H9 (cell line): ENCODE results near the gene IVNS1ABP. TPM values are rescaled to one million over a fixed set of nuclear protein-coding genes. Genes with fewer than 3 reads are reported as not detected.

Source experiments
- DNase-seq: peaks from one replicate; pipeline ENCODE4 v3.0.0-alpha.2; 2017
- H2AFZ ChIP-seq: one replicate; pipeline ENCODE4 v1.6.1; 2013; ENCODE audit warnings: mild to moderate bottlenecking, low read length, control low read depth, moderate library complexity
- H2AK5ac ChIP-seq: 2 replicates; pipeline ENCODE4 v1.6.1; 2013; ENCODE audit warnings: low read length, control low read depth, mixed read lengths; ENCODE audit not compliant: insufficient read length
- H2BK120ac ChIP-seq: one replicate; pipeline ENCODE4 v1.6.1; 2013; ENCODE audit warnings: low read depth, mild to moderate bottlenecking, low read length, control low read depth, inconsistent platforms; ENCODE audit not compliant: poor library complexity, severe bottlenecking
- H2BK12ac ChIP-seq: 2 replicates; pipeline ENCODE4 v1.6.1; 2013; ENCODE audit warnings: low read length, control low read depth, mixed read lengths, low read depth; ENCODE audit not compliant: insufficient read length
- H2BK15ac ChIP-seq: 2 replicates; pipeline ENCODE4 v1.6.1; 2013; ENCODE audit warnings: low read depth, low read length, control low read depth
- H2BK20ac ChIP-seq: one replicate; pipeline ENCODE4 v1.6.1; 2013; ENCODE audit warnings: low read depth, mild to moderate bottlenecking, low read length, control low read depth, inconsistent platforms; ENCODE audit not compliant: poor library complexity, severe bottlenecking
- H2BK5ac ChIP-seq: 2 replicates; pipeline ENCODE4 v1.6.1; 2013; ENCODE audit warnings: low read length, control low read depth, mixed read lengths; ENCODE audit not compliant: insufficient read length
- H3K14ac ChIP-seq: 2 replicates; pipeline ENCODE4 v1.6.1; 2013; ENCODE audit warnings: low read length, control low read depth; ENCODE audit not compliant: insufficient read depth
- H3K18ac ChIP-seq: 2 replicates; pipeline ENCODE4 v1.6.1; 2013; ENCODE audit warnings: low read depth, mild to moderate bottlenecking, mixed read lengths, low read length, control low read depth; ENCODE audit not compliant: insufficient read length
- H3K23ac ChIP-seq: 2 replicates; pipeline ENCODE4 v1.6.1; 2013; ENCODE audit warnings: low read length, control low read depth, mixed read lengths, low read depth; ENCODE audit not compliant: insufficient read length
- H3K23me2 ChIP-seq: 2 replicates; pipeline ENCODE4 v1.6.1; 2013; ENCODE audit warnings: low read depth, mild to moderate bottlenecking, mixed read lengths, low read length, control low read depth; ENCODE audit not compliant: insufficient read length, poor library complexity, severe bottlenecking
- H3K27ac ChIP-seq: 2 replicates; pipeline ENCODE4 v1.5.1; 2013; ENCODE audit warnings: low read length, control low read depth, mixed read lengths, low read depth; ENCODE audit not compliant: insufficient read length
- H3K27me3 ChIP-seq: 2 replicates; pipeline ENCODE4 v1.6.1; 2013; ENCODE audit warnings: low read length, control low read depth, inconsistent platforms; ENCODE audit not compliant: insufficient read depth
- H3K4ac ChIP-seq: 2 replicates; pipeline ENCODE4 v1.6.1; 2013; ENCODE audit warnings: low read depth, mild to moderate bottlenecking, control low read depth, inconsistent platforms, low read length, moderate library complexity
- H3K4me1 ChIP-seq: 2 replicates; pipeline ENCODE4 v1.6.1; 2013; ENCODE audit warnings: low read length, control low read depth, inconsistent platforms; ENCODE audit not compliant: insufficient read depth
- H3K4me2 ChIP-seq: 2 replicates; pipeline ENCODE4 v1.6.1; 2013; ENCODE audit warnings: low read length, control low read depth, mixed read lengths; ENCODE audit not compliant: insufficient read length, insufficient read depth
- H3K56ac ChIP-seq: 2 replicates; pipeline ENCODE4 v1.6.1; 2013; ENCODE audit warnings: low read depth, mild to moderate bottlenecking, mixed read lengths, low read length, control low read depth; ENCODE audit not compliant: insufficient read length
- H3K79me1 ChIP-seq: 2 replicates; pipeline ENCODE4 v1.6.1; 2013; ENCODE audit warnings: low read depth, mild to moderate bottlenecking, moderate library complexity, low read length, control low read depth, inconsistent platforms; ENCODE audit not compliant: insufficient read depth, poor library complexity, severe bottlenecking
- H3K79me2 ChIP-seq: 2 replicates; pipeline ENCODE4 v1.6.1; 2013; ENCODE audit warnings: low read length, control low read depth, inconsistent platforms; ENCODE audit not compliant: insufficient read depth
- H3K9ac ChIP-seq: 2 replicates; pipeline ENCODE4 v1.6.1; 2013; ENCODE audit warnings: low read length, control low read depth, mixed read lengths; ENCODE audit not compliant: insufficient read length; ENCODE audit errors: extremely low read depth
- H3K9me3 ChIP-seq: one replicate; pipeline ENCODE4 v1.6.1; 2013; ENCODE audit warnings: low read depth, low read length, inconsistent platforms; ENCODE audit not compliant: control insufficient read depth
- H3T11ph ChIP-seq: one replicate; pipeline ENCODE4 v1.6.1; 2013; ENCODE audit warnings: mild to moderate bottlenecking, low read length, control low read depth, inconsistent platforms
- H4K20me1 ChIP-seq: one replicate; pipeline ENCODE4 v1.6.1; 2013; ENCODE audit not compliant: control insufficient read depth, insufficient read length, insufficient read depth
- H4K5ac ChIP-seq: 2 replicates; pipeline ENCODE4 v1.6.1; 2013; ENCODE audit warnings: low read depth, mild to moderate bottlenecking, mixed read lengths, low read length, control low read depth; ENCODE audit not compliant: insufficient read length
- H4K8ac ChIP-seq: replicated peaks from 2 replicates; pipeline ENCODE4 v1.6.1; 2013; ENCODE audit warnings: low read length, control low read depth, mixed read lengths, low read depth; ENCODE audit not compliant: insufficient read length
- H4K91ac ChIP-seq: 2 replicates; pipeline ENCODE4 v1.6.1; 2013; ENCODE audit warnings: low read depth, mild to moderate bottlenecking, moderate library complexity, mixed read lengths, low read length, control low read depth; ENCODE audit not compliant: insufficient read length
- H3K27ac Mint-ChIP-seq, 3 experiments: 2 replicates in 2 of 3; 3 replicates in 1 of 3; pipeline ENCODE4 v1.8.0; 2020 to 2021; ENCODE audit warnings: mixed read lengths in 3 of 3, mild to moderate bottlenecking in 1 of 3, moderate library complexity in 1 of 3
- H3K27me3 Mint-ChIP-seq: 2 replicates; pipeline ENCODE4 v1.8.0; 2021; ENCODE audit warnings: low read depth, mild to moderate bottlenecking, moderate library complexity, mixed read lengths
- H3K36me3 Mint-ChIP-seq, 3 experiments: 2 replicates in 2 of 3; 3 replicates in 1 of 3; pipeline ENCODE4 v1.8.0; 2020 to 2021; ENCODE audit warnings: low read depth in 3 of 3, mixed read lengths in 3 of 3; ENCODE audit not compliant: insufficient read depth in 1 of 3
- H3K4me1 Mint-ChIP-seq, 2 experiments: 2 replicates each; pipeline ENCODE4 v1.8.0; 2020; ENCODE audit warnings: mixed read lengths in 2 of 2
- H3K4me3 Mint-ChIP-seq, 2 experiments: 2 replicates in 1 of 2; 3 replicates in 1 of 2; pipeline ENCODE4 v1.8.0; 2020 to 2021; ENCODE audit warnings: mild to moderate bottlenecking in 2 of 2, mixed read lengths in 2 of 2, moderate library complexity in 1 of 2
- H3K9me3 Mint-ChIP-seq, 2 experiments: 2 replicates in 1 of 2; 3 replicates in 1 of 2; pipeline ENCODE4 v1.8.0; 2020; ENCODE audit warnings: mild to moderate bottlenecking in 2 of 2, mixed read lengths in 2 of 2, moderate library complexity in 1 of 2
- CTCF ChIP-seq: fragments of 200-600 bp; sonication (generic); conservative IDR thresholded peaks from 3 replicates; pipeline ENCODE4 v1.8.0; 2021; ENCODE audit warnings: antibody characterized with exemption, mild to moderate bottlenecking
- WGBS: extraction: QIAGEN DNeasy Blood & Tissue Kit; methylation state at CpG from one replicate; pipeline ENCODE4 v1.1.7; 2013; ENCODE audit warnings: missing lambda C conversion rate, low lambda C conversion rate, mixed read lengths; ENCODE audit not compliant: insufficient read length; ENCODE audit errors: extremely low coverage; 5-methylcytosine and 5-hydroxymethylcytosine counted together
- total RNA-seq: library from RNA; stranded (reverse); gene quantifications from 2 replicates; pipeline ENCODE4 v1.2.1, GENCODE V29; 2021

Gene IVNS1ABP
- total RNA-seq, 1 experiment from 2014 or later = 110 TPM

GRCh38 chr1:185325413-185325812 lies 8.4 kb upstream of the IVNS1ABP start:
- Histone ChIP-seq H2BK5ac (no peak overlapping the region), H2BK120ac (no peak overlapping the region), H2AK5ac (no peak overlapping the region), H3K23ac (no peak overlapping the region), H3K56ac (no peak overlapping the region), H3K27ac (no peak overlapping the region), H2BK20ac (no peak overlapping the region), H3K9me3 (no peaks in the 10 kb centered on the region), H3K4me1 (peaks cover 5% of the 10 kb centered on the region; the same call in 1 of the 2 replicates), H3K9ac (no peak overlapping the region), H3K14ac (no peak overlapping the region), H2AFZ (no peak overlapping the region), H3T11ph (no peak overlapping the region), H4K20me1 (no peaks in the 10 kb centered on the region), H3K4me2 (no peak overlapping the region), H3K4ac (no peak overlapping the region), H3K23me2 (no peaks in the 10 kb centered on the region), H2BK15ac (no peak overlapping the region), H3K27me3 (no peaks in the 10 kb centered on the region), H3K79me1 (no peaks in the 10 kb centered on the region), H2BK12ac (no peak overlapping the region), H3K18ac (no peak overlapping the region), H4K8ac (no peak overlapping the region), H3K79me2 (no peaks in the 10 kb centered on the region), H4K91ac (no peak overlapping the region), H4K5ac (no peak overlapping the region)
- Mint-ChIP-seq H3K4me3 (no peak overlapping the region), H3K9me3 (peaks cover 2 to 6% of the 10 kb centered on the region in 2 experiments; a peak in 4 of 5 replicates), H3K27ac (no peak overlapping the region), H3K27me3 (no peaks in the 10 kb centered on the region), H3K4me1 (peaks cover 8 to 11% of the 10 kb centered on the region in 2 experiments), H3K36me3 (peaks cover 8 to 11% (median 10%) of the 10 kb centered on the region in 3 experiments)
- no peak for TF ChIP-seq CTCF
- WGBS = no CpG with 5 or more reads among the region's 4 CpGs
- no peak for DNase-seq
